Measurements from ENCODE around the gene CNTN5. TPM values are rescaled to one million over a fixed set of nuclear protein-coding genes. Genes with fewer than 3 reads are reported as not detected.

The CNTN5 gene
- total RNA-seq, 1 experiment from 2014 or later: not detected

GRCh38 chr11:100098560-100098959 is 1077.8 kb downstream of the CNTN5 start:
- Histone ChIP-seq H2BK15ac (ENCODE audit: low read depth, low read length) (no peak overlapping the region), H3K27ac (ENCODE audit: insufficient read length, low read depth, low read length) (no peak overlapping the region), H2BK12ac (ENCODE audit: insufficient read length, low read depth, low read length) (no peak overlapping the region), H2AFZ (ENCODE audit: low read length) (no peak overlapping the region), H2BK5ac (ENCODE audit: insufficient read length, low read length) (no peak overlapping the region), H3K4me2 (ENCODE audit: insufficient read depth, insufficient read length, low read length) (no peak overlapping the region), H2AK5ac (ENCODE audit: insufficient read length, low read length) (no peak overlapping the region), H3K23ac (ENCODE audit: insufficient read length, low read depth, low read length) (no peak overlapping the region), H4K8ac (replicated peaks; ENCODE audit: insufficient read length, low read depth, low read length) (no peak overlapping the region), H4K91ac (ENCODE audit: insufficient read length, low read depth, low read length) (no peak overlapping the region), H3K4me1 (ENCODE audit: insufficient read depth, low read length) (peaks cover 3% of the 10 kb centered on the region; the same call in 1 of the 2 replicates), H3K23me2 (ENCODE audit: insufficient read length, low read depth, low read length, poor library complexity, severe bottlenecking) (no peaks in the 10 kb centered on the region), H3K4ac (ENCODE audit: low read depth, low read length) (no peak overlapping the region), H4K5ac (ENCODE audit: insufficient read length, low read depth, low read length) (no peak overlapping the region), H3K18ac (ENCODE audit: insufficient read length, low read depth, low read length) (no peak overlapping the region), H3K9me3 (ENCODE audit: control insufficient read depth, low read depth, low read length) (no peaks in the 10 kb centered on the region), H3K14ac (ENCODE audit: insufficient read depth, low read length) (no peak overlapping the region), H2BK120ac (ENCODE audit: low read depth, low read length, poor library complexity, severe bottlenecking) (no peak overlapping the region), H4K20me1 (ENCODE audit: control insufficient read depth, insufficient read depth, insufficient read length) (no peaks in the 10 kb centered on the region), H3K79me2 (ENCODE audit: insufficient read depth, low read length) (no peaks in the 10 kb centered on the region), H3K79me1 (ENCODE audit: insufficient read depth, low read depth, low read length, poor library complexity, severe bottlenecking) (no peaks in the 10 kb centered on the region), H3K27me3 (ENCODE audit: insufficient read depth, low read length) (no peaks in the 10 kb centered on the region), H3K56ac (ENCODE audit: insufficient read length, low read depth, low read length) (no peak overlapping the region), H3K9ac (ENCODE audit: extremely low read depth, insufficient read length, low read length) (no peak overlapping the region), H2BK20ac (ENCODE audit: low read depth, low read length, poor library complexity, severe bottlenecking) (no peak overlapping the region), H3T11ph (ENCODE audit: low read length) (no peak overlapping the region)
- Mint-ChIP-seq H3K4me3 (no peak overlapping the region), H3K4me1 (peaks cover 13 to 15% of the 10 kb centered on the region in 2 experiments), H3K9me3 (peaks cover 0 to 3% of the 10 kb centered on the region in 2 experiments; a peak in 2 of 5 replicates), H3K36me3 (ENCODE audit: insufficient read depth in 1 of 3, low read depth in 3 of 3) (no peaks in the 10 kb centered on the region), H3K27ac (no peak overlapping the region), H3K27me3 (ENCODE audit: low read depth) (no peaks in the 10 kb centered on the region)
- DNase-seq: no peak
- TF ChIP-seq CTCF (conservative IDR thresholded peaks at IDR 0.05): no peak
- no CpG with 5 or more reads among the region's 3 CpGs for WGBS (ENCODE audit: extremely low coverage, insufficient read length, low lambda C conversion rate)
